ENCODE measurements around the gene ITPR2.
"Not testable (repeated sequence)": the region's sequence is repeated elsewhere in the genome, so short reads cannot be mapped to it uniquely, and the experiment has no call there.

ITPR2 gene

DNA sequence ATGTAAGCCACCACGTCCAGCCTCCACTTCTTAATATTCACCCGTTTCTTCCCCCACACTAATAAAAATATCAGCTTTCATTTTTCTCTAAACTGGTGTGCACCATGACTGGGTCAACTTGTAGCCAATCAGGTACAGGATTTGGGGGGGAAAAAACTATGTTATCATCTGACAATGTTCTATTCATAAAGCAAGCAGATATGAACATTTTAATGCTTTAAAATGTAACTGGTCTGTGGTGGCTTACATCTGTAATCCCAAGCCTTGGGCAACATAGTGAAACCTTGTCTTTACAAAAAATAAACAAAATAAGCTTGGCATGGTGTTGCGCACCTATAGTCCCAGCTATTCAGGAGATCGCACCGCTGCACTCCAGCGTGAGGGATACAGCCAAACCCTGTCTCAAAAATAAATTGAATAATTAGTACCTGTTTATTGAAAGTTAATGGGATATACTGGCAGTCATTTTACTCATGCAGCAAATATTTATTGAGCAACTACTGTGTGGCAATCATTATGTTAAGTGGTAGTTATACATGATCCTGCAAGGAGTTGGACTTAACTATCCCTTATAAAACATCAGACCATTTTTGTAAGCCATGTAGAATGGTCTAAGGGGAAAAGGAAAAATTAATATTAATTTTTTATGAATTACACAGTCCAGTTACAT lies 15.3 kb upstream of the ITPR2 start:
- DNase-seq (ENCODE audit: low spot score), result no peak

DNA sequence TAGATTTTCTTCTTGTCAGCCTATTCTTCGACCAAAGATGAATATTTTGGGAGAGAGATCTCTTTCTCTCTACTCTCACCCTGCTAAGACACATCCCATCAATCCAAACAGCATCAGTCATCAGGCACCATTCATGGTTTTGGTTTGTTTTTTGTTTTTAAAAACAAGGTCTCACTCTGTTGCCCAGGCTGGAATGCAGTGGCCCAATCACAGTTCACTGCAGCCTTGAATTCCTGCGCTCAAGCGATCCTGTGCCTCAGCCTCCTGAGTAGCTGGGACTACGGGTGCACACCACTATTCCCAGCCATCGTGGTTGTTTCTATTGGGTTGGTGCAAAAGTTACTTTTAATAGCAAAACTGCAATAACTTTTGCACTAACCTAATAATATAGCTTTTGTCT lies 14.4 kb upstream of the ITPR2 start:
- no peak for DNase-seq (ENCODE audit: low spot score)

- no peak for DNase-seq (ENCODE audit: low spot score)
Observed at GRCh38 chr12:26846416-26846815, 13.4 kb upstream of the ITPR2 start.

- no peak for DNase-seq (ENCODE audit: low spot score)
Observed at GRCh38 chr12:26845984-26846383, 13.0 kb upstream of the ITPR2 start.

GRCh38 chr12:26845057-26845666 lies 12.2 kb upstream of the ITPR2 start:
- DNase-seq (ENCODE audit: low spot score), result peak; percentile 71

DNA sequence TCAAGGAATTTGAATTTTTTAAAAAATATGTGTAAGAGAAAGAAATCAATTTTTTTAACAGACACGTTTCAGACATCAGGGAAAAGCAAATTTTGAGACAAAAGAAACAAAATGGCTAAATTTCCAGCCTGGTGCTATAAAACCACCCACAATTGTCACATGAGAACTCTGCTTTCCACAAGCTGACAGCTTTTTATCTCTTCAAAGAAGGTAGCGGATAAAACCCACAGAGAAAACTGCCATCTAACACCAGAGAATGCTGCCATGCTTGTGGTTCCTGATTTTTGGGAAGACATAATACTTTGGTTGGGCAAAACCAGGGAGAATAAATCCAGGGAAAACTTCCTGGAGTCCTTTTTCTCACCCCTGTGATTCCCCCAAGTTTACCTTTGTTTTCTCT lies 10.3 kb upstream of the ITPR2 start:
- no peak for DNase-seq (ENCODE audit: low spot score)

DNA sequence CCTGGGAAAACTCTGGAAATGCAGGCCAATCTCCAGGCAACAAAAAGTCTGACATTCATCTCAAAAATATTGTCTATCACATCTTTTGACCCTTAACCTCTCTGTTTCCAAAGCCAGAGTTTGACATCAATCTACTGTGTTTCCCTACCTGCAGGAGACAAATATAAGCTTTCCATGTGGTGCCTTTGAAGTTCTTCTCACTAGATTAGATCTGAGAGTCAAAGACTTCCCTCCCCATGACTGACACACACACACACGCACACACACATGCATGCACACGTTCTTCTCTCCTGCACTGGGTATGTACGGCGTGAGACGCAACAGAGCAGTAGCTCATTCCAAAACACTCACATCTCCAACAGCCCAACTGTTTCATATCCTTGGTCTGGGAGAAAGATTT lies 8.1 kb upstream of the ITPR2 start:
- DNase-seq (ENCODE audit: low spot score), result no peak

DNA sequence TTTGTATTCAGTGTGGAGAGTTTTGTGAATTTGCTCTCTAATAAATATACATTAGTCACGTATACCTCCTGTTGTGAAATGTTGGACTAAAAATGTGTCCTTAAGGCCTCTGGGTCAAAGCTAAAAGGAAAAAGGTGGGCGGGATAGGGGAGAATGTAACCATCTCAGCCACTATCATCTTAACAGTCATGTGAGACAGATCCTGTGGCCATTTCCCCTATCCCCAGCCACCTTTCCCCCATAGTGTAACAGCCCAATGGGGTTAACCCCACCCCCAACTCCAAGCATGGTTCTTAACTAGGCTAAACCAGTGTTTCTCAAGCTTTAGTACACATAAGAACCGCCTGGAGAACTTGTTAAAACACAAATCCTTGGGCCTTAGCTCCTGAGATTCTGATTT lies 6.5 kb upstream of the ITPR2 start:
- DNase-seq (ENCODE audit: low spot score), result no peak

DNA sequence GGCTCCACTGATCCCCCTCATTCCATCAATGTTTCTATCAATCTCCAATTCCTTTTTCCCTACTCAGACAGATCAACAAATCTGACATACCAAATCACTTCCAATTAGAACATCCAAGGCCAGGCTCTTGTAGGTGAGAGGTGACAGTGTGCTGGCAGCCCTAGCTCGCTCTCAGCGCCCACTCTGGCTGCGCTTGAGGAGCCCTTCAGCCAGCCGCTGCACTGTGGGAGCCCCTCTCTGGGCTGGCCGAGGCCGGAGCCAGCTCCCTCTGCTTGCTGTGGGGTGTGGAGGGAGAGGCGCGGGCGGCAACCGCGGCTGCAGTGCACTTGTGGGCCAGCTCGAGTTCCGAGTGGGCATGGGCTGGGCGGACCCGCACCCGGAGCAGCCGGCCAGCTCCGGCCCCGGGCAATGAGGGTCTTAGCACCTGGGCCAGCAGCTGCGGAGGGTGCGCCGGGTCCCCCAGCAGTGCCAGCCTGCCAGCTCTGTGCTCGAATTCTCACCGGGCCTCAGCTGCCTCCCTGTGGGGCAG lies 6.0 kb upstream of the ITPR2 start:
- DNase-seq (ENCODE audit: low spot score), result no peak

DNA sequence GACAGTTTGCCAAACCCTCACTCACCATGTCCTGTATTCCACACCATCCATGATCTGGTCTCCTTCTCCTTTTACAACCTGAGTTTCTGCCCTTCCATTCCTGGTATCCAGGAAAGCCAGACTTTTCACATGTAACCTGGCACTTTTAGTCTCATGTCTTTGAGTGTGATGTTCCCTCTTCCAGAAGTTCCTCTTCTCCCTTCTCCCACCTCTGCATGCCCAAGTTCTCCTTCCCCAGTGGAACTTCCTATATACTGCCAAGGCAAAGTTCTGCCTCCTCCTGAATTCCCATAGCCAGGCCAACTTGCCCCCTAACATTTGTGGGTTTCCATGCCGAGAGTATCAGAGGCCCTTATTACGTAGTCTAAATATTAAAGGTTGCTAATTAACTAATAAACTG lies 3.2 kb upstream of the ITPR2 start:
- DNase-seq (ENCODE audit: low spot score), result no peak

GRCh38 chr12:26834503-26835060 lies 1.6 kb upstream of the ITPR2 start:
- DNase-seq (ENCODE audit: low spot score), result not testable (repeated sequence)

GRCh38 chr12:26833743-26834490 lies 923 bp upstream of the ITPR2 start:
- peak; percentile 79 for DNase-seq (ENCODE audit: low spot score)

DNA sequence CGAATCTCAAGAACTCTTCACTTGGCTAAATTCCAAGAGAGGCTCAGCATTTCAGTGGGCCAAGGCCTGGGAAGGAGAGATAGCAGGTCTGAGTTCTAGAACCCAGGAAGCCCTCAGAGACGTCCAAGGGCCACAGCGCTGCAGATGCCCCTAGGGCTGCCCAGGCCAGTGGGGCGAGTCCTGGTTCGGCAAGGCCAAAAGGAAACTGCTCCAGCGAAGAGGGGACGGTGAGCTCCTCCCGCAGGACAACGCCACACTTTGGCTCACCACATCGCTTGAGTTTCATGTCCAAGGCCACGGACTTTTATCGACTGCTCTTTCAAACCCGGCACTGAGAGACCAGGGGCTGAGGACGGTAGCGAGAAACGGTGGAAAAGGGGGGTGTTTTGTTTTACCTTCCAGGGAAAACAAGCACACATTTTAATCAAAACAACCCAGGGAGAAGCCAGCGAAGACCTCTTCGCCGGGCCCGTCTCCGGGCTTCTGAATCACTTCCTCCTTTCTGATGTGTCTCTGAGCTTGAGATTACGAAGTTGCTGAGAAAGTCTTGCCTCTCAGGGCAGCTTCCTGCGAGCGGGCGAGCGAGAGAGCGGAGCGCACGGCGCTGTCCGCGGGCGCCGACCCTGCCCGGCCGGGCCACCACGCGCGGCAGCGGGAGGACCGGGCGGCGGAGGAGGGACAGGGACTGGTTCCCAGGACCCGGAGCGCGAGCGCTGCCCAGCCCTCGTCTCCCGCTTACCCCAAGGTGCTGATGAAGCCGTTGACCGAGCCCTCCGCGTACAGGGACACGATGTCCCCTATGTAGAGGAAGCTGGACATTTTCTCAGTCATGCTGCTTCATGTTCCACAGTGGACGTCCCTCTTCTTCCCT lies 808 bp downstream of the ITPR2 start:
- peak; percentile 81 for DNase-seq (ENCODE audit: low spot score)

GRCh38 chr12:26830783-26831551 lies 2.0 kb downstream of the ITPR2 start:
- no peak for DNase-seq (ENCODE audit: low spot score)

GRCh38 chr12:26830363-26830762 lies 2.6 kb downstream of the ITPR2 start:
- no peak for DNase-seq (ENCODE audit: low spot score)

DNA sequence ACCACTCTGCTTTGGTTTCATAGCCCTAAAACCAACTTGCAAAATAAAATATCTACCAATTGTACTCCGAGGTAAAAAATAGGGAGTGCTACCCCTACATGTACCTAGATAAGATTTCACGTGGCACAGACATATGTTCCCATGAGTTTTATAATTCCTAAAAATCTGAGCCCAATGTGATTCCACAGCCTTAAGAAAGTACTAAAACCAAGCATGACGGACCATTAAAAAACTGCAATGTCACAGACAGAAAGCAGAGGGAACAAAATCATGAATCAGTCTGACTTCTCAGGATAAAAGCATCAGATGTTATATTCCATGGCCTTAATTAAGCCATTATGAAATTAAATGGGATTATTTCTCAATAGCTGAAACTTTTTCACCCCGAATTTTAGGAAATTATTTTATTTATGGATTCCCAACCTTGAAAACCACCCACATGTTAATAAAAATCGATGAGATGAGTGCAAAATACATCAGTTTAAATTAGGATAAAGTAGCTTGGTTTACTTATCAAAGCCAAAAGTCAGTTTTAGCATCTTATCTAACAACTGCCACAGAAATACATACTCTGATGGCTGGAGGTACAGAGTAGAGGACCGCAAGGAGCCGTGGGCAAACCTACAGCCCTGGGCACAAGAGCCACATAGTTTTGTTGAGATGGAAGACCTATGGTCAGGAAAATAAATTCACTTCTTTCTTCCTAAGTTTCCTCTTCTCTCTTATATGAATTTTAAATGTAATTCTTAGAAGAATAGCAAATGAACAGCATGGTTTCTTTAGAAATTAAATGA lies 4.5 kb downstream of the ITPR2 start:
- no peak for DNase-seq (ENCODE audit: low spot score)

GRCh38 chr12:26826437-26826836 lies 6.6 kb downstream of the ITPR2 start:
- DNase-seq (ENCODE audit: low spot score), result no peak

DNA sequence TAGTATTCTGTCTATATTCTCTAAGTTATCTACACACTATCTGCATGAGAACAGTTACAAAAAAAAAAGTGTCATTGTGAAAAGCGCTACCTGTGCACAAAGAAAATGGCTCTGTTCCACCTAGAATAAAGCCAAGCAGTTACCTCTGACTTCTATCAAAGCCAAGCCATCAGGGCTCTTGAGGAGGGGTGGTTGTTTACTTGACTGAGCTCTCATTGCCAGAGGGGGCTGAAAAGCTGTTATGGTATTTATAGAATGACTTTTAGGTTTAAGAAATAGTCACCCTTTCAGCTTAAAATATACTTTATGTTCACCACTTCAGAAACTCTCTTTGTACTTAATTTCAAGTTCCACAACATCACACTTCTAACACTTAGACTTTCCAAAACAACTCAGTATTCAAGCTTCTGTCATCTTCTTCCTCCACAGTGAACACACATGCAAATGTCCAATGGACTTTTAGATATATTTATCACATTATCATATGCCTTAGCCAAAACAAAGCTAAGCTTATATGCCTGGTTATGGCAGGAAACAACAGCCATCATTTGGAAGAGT lies 7.5 kb downstream of the ITPR2 start:
- DNase-seq (ENCODE audit: low spot score), result no peak

- no peak for DNase-seq (ENCODE audit: low spot score)
Observed at GRCh38 chr12:26823390-26823789, 9.6 kb downstream of the ITPR2 start.

DNA sequence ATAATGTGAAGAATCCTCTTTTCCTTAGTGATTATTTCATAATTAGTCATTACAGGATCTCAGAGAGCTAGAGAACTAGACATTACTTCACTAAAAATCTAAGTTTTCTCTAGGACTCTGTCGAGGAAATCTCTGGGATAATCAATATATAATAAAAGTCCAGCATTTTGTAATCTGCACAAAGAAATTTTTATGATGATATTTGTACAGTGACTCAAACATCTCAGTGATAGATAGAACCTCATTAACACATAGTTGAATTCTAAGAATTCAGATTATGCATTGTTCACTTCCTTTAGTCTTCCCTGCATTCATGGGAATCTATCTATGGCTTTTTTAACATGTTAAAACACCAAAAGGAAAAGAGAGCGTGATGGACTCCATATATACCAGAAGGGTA lies 11.0 kb downstream of the ITPR2 start:
- no peak for DNase-seq (ENCODE audit: low spot score)

All from ecto neural progenitor cell (in vitro differentiated cells).